Tibial nerve (tissue), 4 donors: ENCODE data around the gene CKAP5. TPM values are rescaled to one million over a fixed set of nuclear protein-coding genes. Genes with fewer than 3 reads are reported as not detected.

ENCODE experiments used
- DNase-seq, 2 donors: peaks; one replicate each; pipeline ENCODE4 v3.0.0-alpha.2; 2019; ENCODE audit warnings: low spot score in 2 of 2
- H3K27ac ChIP-seq, 4 donors: fragments of 200-600 bp; sonication (generic) in 3 of 4; one replicate each; pipeline ENCODE4 v1.5.1; 2017 to 2019; ENCODE audit warnings: mild to moderate bottlenecking in 1 of 4
- H3K27me3 ChIP-seq, 2 donors: fragments of 200-600 bp; sonication (generic) in 1 of 2; one replicate each; pipeline versions ENCODE4 v1.5.1 to v1.6.0; 2017 to 2019
- H3K36me3 ChIP-seq, 3 donors: fragments of 200-600 bp; sonication (generic); one replicate each; pipeline ENCODE4 v1.5.1; 2018 to 2019
- H3K4me1 ChIP-seq, 4 donors: fragments of 200-600 bp; sonication (generic) in 3 of 4; one replicate each; pipeline ENCODE4 v1.5.1; 2017 to 2019
- H3K4me3 ChIP-seq, 4 donors: fragments of 200-600 bp; sonication (generic) in 3 of 4; one replicate each; pipeline ENCODE4 v1.5.1; 2017 to 2019; ENCODE audit warnings: mild to moderate bottlenecking in 1 of 4, moderate library complexity in 1 of 4
- H3K9me3 ChIP-seq, 4 donors: fragments of 200-600 bp; sonication (generic) in 3 of 4; one replicate each; pipeline ENCODE4 v1.5.1; 2017 to 2019
- EP300 ChIP-seq, 2 donors: sonication (generic); formaldehyde crosslinking; IDR thresholded peaks; one replicate each; pipeline ENCODE4 v1.6.1; 2017; ENCODE audit warnings: antibody characterized with exemption in 2 of 2, mild to moderate bottlenecking in 1 of 2
- POLR2A ChIP-seq, 2 donors: fragments of 450-650 bp; IDR thresholded peaks; one replicate each; pipeline ENCODE4 v1.6.1; 2017; ENCODE audit warnings: antibody characterized with exemption in 2 of 2, mild to moderate bottlenecking in 2 of 2, moderate library complexity in 2 of 2
- WGBS, 2 donors: methylation state at CpG; one replicate each; pipeline ENCODE4 v1.1.5; 2018; 5-methylcytosine and 5-hydroxymethylcytosine counted together
- total RNA-seq, 4 donors: library from RNA; depleted of rRNA; stranded (reverse); fragments of >200 nt; gene quantifications; one replicate each; pipeline ENCODE4 v1.1.0, GENCODE V29; 2016
- TF ChIP-seq, protein P1 (sequence below), 5 experiments: fragments of 200-600 bp in 3 of 5; fragments of 450-650 bp in 2 of 5; sonication (generic) in 3 of 5; IDR thresholded peaks; one replicate each; pipeline ENCODE4 v1.5.1; 2016 to 2019; ENCODE audit warnings: antibody characterized with exemption in 5 of 5, mild to moderate bottlenecking in 3 of 5, moderate library complexity in 2 of 5

CKAP5 gene
- total RNA-seq, 4 donors from 2014 or later = 36.9 to 52.7 (median 47.7) TPM

GRCh38 chr11:46892109-46892508 lies 46.0 kb upstream of the CKAP5 start:
- Histone ChIP-seq H3K27ac (no peak overlapping the region), H3K4me1 (peaks cover 0 to 9% (median 0%) of the 10 kb centered on the region in 4 donors), H3K36me3 (peaks cover 0 to 29% (median 0%) of the 10 kb centered on the region in 3 donors), H3K9me3 (no peaks in the 10 kb centered on the region), H3K4me3 (no peak overlapping the region), H3K27me3 (no peaks in the 10 kb centered on the region)
- WGBS, 2 donors = 88 to 90% methylated on average over 2 of the region's 2 CpGs
- DNase-seq = no peak
- TF ChIP-seq, protein P1, sequence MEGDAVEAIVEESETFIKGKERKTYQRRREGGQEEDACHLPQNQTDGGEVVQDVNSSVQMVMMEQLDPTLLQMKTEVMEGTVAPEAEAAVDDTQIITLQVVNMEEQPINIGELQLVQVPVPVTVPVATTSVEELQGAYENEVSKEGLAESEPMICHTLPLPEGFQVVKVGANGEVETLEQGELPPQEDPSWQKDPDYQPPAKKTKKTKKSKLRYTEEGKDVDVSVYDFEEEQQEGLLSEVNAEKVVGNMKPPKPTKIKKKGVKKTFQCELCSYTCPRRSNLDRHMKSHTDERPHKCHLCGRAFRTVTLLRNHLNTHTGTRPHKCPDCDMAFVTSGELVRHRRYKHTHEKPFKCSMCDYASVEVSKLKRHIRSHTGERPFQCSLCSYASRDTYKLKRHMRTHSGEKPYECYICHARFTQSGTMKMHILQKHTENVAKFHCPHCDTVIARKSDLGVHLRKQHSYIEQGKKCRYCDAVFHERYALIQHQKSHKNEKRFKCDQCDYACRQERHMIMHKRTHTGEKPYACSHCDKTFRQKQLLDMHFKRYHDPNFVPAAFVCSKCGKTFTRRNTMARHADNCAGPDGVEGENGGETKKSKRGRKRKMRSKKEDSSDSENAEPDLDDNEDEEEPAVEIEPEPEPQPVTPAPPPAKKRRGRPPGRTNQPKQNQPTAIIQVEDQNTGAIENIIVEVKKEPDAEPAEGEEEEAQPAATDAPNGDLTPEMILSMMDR (IDR thresholded peaks at IDR 0.05) = no peak
- no peak for TF ChIP-seq POLR2A (IDR thresholded peaks at IDR 0.05)
- TF ChIP-seq EP300 (IDR thresholded peaks at IDR 0.05) = no peak

DNA sequence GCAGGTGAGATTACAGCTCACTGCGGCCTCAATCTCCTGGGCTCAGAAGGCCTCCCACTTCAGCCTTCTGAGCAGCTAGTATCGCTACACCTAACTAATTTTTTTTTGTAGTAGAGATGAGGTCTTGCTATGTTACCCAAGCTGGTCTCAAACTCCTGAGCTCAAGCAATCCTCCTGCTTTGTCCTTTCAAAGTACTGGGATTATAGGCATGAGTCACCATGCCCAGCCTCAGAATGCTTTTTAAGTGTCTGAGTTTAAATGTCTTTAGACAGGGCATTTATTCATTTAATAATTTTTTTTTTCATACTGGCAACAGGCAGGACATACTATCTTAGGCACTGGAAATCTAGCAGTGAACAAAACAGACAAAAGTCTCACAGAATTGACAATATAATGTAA lies 44.6 kb upstream of the CKAP5 start:
- TF ChIP-seq POLR2A (IDR thresholded peaks at IDR 0.05) = no peak
- no peak for TF ChIP-seq EP300 (IDR thresholded peaks at IDR 0.05)
- TF ChIP-seq, protein P1 (IDR thresholded peaks at IDR 0.05) = no peak
- no peaks in the 10 kb centered on the region for H3K4me1 ChIP-seq

GRCh38 chr11:46889689-46890475 lies 43.8 kb upstream of the CKAP5 start:
- Histone ChIP-seq H3K27ac (no peak overlapping the region), H3K9me3 (no peaks in the 10 kb centered on the region), H3K4me3 (no peak overlapping the region), H3K27me3 (no peaks in the 10 kb centered on the region), H3K4me1 (no peaks in the 10 kb centered on the region), H3K36me3 (peaks cover 0 to 39% (median 0%) of the 10 kb centered on the region in 3 donors)
- 69 to 70% methylated on average over 22 to 23 of the region's 23 CpGs for WGBS, 2 donors
- DNase-seq = peak; percentile 73 to 97
- TF ChIP-seq EP300 (IDR thresholded peaks at IDR 0.05) = peak in 1 of 2 donors; percentile 43
- no peak for TF ChIP-seq POLR2A (IDR thresholded peaks at IDR 0.05)
- TF ChIP-seq, protein P1 (IDR thresholded peaks at IDR 0.05) = peak; percentile 75 to 93 (median 88)

More for the DNA sequence above, 44.6 kb upstream of the CKAP5 start:
- Histone ChIP-seq H3K9me3 (no peaks in the 10 kb centered on the region), H3K36me3 (peaks cover 0 to 35% (median 0%) of the 10 kb centered on the region in 3 donors), H3K27ac (no peak overlapping the region), H3K27me3 (no peaks in the 10 kb centered on the region), H3K4me3 (no peak overlapping the region)
- DNase-seq = no peak
- 93 to 98% methylated on average over 2 of the region's 2 CpGs for WGBS, 2 donors

DNA sequence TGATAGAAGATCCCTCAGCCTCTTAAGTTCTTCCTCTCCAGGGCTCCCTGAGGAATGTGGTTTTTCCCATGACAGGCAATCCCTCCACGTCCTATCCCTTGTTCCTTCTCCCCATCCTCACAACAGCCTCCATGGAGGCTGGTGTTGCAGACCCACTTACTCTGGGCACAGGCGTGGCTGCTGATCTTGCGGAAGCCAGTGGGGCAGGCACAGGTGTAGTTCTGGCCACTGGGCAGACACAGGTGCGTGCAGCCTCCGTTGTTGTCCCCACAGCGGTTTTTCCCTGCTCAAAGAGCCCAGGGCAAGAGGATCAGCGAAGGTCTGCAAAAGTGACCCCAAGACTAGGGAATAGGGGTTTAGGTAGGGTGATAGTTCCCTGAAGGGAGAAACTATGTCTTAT lies 43.2 kb upstream of the CKAP5 start:
- no peak for DNase-seq
- Histone ChIP-seq H3K4me3 (no peak overlapping the region), H3K36me3 (peaks cover 0 to 35% (median 0%) of the 10 kb centered on the region in 3 donors), H3K9me3 (no peaks in the 10 kb centered on the region), H3K27me3 (no peaks in the 10 kb centered on the region), H3K27ac (no peak overlapping the region), H3K4me1 (no peaks in the 10 kb centered on the region)
- no peak for TF ChIP-seq POLR2A (IDR thresholded peaks at IDR 0.05)
- TF ChIP-seq, protein P1 (IDR thresholded peaks at IDR 0.05) = no peak
- TF ChIP-seq EP300 (IDR thresholded peaks at IDR 0.05) = no peak
- 74 to 94% methylated on average over 7 of the region's 7 CpGs for WGBS, 2 donors

DNA sequence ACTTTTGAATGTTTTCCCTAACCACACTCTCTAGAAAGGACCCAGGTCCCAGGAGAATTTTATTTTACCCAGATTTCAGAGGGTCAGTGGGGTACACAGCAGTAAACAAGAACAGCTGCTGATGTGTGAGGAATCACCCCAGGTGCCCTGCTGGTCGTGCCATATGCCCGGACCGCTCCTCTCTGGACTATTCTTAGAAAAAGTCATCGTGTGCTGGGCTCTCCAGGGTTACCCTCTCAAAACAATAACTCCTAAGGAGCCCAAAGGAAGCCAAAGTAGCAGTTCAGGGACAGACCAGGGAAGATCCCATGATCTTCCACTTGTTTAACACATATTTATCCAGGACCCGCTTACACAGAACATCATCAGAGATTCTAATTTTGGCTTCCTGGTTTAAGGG lies 42.6 kb upstream of the CKAP5 start:
- Histone ChIP-seq H3K27ac (no peak overlapping the region), H3K4me3 (no peak overlapping the region), H3K36me3 (peaks cover 0 to 33% (median 0%) of the 10 kb centered on the region in 3 donors), H3K9me3 (no peaks in the 10 kb centered on the region), H3K4me1 (no peaks in the 10 kb centered on the region), H3K27me3 (no peaks in the 10 kb centered on the region)
- TF ChIP-seq, protein P1 (IDR thresholded peaks at IDR 0.05) = no peak
- no peak for DNase-seq
- 89 to 91% methylated on average over 5 of the region's 5 CpGs for whole genome bisulfite sequencing, 2 donors
